ENCODE data around the gene RBM23.
"Not testable (repeated sequence)": the region's sequence is repeated elsewhere in the genome, so short reads cannot be mapped to it uniquely, and the experiment has no call there.

RBM23 gene

DNA sequence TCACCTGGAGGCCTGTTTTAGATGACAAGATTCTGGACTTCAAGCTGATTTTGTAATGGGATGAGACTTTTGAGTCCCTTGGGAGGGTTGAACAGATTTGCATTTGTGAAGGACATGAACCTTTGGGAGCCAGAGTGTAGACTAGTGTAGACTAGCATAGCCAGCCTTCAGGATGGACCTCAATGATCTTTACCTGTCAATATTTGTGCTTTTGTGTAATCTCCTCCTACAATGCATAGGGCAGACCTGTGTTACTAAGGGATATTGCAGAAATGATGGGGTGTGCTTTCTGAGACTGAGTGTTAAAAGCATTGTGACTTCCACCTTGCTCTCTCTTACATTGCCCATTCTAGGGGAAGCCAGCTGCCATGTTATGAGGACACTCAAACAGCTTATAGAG, 57.3 kb downstream of the RBM23 start:
- no peak for DNase-seq

- DNase-seq: not testable (repeated sequence)
These were observed 58.6 kb downstream of the RBM23 start for GRCh38 chr14:22860377-22860776.

DNA sequence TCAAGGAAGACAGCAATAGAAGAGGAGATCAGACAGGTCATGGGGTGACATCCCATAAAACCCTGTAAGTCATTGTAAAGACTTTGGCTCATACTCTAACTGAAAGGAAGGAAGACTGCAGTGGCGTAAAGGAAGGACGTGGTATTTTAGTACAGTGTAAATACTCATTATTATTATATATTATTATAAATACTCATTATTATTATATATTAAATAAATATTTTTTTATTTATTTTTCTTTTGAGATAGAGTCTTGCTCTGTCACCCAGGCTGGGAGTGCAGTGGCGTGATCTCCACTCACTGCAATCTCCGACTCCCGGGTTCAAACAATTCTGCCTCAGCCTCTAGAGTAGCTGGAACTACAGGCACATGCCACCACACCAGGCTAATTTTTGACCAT, 62.5 kb downstream of the RBM23 start:
- no peak for DNase-seq

GRCh38 chr14:22854963-22855724, 63.8 kb downstream of the RBM23 start:
- no peak for DNase-seq

DNA sequence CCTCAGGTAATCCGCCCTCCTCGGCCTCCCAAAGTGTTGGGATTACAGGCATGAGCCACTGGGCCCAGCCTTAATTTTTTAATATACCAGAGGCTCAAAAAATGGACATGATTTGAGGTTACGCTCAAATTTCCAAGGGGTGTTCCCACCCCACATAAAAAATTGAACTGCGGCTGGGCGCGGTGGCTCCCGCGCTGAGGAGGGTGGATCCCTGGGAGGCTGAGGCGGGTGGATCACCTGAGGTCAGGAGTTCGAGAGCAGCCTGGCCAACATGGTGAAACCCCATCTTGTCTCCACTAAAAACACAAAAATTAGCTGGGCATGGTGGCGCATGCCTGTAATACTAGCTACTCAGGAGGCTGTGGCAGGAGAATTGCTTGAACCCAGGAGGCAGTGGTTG, 64.7 kb downstream of the RBM23 start:
- DNase-seq: not testable (repeated sequence)

DNA sequence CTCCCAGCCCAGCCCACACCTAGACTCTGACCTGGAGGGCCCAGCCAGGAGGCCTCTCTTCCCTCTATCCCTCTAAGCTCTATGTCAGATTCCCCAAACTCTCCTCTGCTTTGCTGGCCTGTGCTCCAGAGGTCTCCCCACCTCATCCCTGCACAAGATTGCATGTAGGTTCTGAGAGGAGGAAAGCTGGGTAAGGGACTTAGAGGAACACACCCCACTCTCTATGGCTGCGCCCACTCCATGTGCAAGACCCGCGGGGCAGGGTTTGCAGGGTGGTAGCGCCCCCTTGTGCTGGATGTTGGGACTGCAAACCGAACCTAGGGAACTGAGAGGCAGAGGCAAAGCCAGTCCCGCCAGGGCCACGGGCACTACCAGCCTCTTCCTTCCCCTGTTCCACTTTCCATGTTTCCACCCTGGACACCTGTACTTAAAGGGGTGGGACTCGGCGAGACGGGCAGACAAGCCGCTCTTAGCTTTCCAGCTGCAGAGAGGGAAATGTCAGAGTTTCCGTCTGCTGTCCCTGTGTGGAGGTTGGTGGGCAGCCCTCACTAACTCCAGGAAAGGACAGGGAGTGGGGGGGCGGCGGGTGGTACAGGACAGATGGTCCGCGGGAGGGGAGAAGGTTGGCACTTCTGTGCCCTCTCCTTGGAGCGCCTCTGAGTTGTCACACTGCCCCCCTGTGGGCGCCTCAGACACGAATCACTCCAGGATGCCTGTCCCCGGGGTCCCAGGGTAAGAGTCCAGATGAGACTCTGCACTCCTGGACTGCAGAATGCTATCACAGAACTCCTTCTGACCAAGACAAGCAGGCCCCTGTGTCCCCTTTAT, 65.8 kb downstream of the RBM23 start:
- DNase-seq: peak; percentile 74

DNA sequence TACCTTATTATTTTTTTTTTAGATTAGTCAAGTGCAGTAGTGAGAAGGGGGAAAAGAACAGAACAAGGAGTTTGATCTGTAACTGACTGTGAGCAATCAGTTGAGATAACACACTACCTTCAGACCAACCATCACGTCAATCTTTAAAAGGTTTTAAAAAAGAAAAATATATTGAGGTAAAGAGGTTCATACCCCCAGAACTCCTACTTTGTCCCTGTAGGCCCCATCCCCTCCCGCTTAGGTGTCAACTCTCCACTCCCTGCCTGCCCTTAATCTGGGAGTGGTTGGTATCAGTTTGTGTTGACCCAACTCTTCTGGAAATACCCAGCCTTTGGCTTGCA, 66.4 kb downstream of the RBM23 start:
- DNase-seq: no peak

GRCh38 chr14:22852178-22852577, 66.8 kb downstream of the RBM23 start:
- not testable (repeated sequence) for DNase-seq

DNA sequence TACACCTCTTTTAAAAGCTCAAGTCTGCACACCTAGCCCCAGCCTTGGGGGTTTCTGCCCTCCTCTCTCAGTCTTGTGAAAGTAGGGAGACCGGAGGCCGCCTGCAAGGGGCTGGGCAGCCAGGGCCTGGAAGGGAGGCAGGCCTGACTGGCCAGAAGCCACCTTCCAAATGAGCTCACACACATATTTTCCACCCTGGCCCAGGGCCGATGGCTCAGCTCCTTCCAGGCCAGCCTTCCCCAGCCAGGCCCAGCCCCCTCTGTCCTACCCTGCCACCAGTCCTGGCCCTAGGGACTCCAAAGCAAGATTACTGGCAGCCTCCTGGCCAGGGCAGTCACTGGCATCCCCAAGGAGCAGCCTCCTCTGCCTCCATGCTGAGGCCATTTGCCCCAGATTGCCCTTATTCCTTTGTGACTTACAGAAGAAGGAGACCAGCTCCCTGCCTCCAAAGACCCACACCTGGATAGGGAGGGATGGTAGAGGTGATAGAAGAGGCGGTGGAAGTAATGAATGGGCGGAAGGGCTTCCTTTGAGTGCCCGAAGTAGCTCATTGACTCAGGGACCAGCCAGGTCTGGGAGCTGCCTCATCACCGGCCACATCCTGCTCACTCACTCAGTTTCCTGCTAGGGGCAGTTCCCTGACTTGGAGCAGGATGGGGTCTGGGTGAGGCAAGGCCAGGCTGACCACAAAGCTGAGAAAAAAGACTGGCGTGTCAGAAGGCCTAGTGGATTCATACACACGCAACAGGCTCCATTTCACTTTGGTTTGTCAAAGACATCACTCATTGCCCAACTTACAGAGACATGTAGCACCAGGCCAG, 67.8 kb downstream of the RBM23 start:
- peak; percentile 38 for DNase-seq

DNA sequence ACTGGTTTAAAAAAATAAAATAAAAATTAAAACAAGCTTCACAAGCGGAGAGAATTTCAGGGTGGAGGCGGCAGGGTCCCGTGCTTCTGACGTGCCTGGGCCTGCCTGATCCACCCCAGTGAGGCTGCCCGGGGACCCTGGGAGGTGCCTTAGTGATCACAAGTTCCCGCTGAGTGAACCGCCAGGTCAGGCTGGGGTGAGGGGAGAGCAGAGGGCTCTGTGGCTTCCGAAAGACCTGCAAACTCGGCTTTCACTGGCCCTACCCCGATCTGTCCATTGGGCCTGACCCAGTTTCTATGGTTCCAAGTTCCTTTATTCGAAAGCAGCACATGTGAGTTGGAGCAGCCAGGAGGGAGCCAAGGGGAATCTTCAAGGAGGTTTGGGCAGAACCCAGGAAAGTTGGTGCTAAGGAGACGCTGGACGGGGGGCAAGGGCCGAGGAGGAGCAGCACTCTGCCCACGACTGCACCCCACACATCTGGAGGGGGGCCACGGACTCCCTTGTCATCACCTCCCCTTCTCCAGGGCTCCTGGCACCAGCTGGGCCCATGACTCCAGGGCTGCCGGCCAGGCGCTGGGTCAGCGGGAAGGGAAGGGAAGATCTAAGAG, 69.6 kb downstream of the RBM23 start:
- DNase-seq: no peak

DNA sequence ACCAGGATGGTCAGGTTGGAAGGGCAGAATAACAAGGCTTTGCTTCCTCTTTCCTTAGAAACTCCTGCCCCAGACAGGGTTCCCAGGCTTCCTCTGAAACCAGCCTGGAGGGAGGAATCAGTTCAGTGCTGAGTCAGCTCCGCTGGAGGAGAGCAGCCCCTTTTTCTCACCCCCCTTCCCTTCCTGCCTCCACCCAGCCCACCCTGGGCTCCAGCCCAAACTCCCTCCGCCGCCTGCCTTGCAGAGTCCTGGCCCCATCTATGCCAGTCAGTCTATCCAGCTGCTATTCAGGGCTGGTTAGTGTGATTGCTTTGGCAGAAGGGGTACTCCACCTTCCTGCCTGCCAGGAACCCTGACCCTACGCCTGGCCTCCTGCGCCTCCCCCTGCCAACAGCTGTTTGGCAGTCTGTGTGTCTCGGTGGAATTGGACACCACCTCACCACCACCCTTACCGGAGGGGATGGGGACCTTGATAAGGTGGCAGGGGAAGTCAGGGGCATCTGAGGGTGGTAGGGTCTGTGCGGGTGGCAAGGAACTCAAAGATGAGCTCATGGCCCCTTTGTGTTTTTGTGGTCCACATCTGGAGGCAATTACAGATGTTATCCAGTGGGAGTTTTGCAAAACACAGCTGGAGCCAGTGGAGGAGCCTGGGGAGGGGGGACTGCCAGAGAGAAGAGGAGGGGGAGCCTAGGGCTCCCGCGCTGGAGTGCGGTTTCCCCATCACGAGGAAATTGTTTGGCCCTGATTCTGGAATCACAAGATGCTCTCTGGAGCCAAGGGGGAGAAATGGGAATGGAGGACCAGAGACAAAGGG, 70.4 kb downstream of the RBM23 start:
- DNase-seq: no peak

- DNase-seq: no peak
These were observed 71.1 kb downstream of the RBM23 start for GRCh38 chr14:22847661-22848341.

- no peak for DNase-seq
These were observed 72.1 kb downstream of the RBM23 start for GRCh38 chr14:22846811-22847307.

GRCh38 chr14:22845821-22846625, 72.9 kb downstream of the RBM23 start:
- DNase-seq: no peak

- DNase-seq: no peak
These were observed 73.9 kb downstream of the RBM23 start for GRCh38 chr14:22845103-22845394.

DNA sequence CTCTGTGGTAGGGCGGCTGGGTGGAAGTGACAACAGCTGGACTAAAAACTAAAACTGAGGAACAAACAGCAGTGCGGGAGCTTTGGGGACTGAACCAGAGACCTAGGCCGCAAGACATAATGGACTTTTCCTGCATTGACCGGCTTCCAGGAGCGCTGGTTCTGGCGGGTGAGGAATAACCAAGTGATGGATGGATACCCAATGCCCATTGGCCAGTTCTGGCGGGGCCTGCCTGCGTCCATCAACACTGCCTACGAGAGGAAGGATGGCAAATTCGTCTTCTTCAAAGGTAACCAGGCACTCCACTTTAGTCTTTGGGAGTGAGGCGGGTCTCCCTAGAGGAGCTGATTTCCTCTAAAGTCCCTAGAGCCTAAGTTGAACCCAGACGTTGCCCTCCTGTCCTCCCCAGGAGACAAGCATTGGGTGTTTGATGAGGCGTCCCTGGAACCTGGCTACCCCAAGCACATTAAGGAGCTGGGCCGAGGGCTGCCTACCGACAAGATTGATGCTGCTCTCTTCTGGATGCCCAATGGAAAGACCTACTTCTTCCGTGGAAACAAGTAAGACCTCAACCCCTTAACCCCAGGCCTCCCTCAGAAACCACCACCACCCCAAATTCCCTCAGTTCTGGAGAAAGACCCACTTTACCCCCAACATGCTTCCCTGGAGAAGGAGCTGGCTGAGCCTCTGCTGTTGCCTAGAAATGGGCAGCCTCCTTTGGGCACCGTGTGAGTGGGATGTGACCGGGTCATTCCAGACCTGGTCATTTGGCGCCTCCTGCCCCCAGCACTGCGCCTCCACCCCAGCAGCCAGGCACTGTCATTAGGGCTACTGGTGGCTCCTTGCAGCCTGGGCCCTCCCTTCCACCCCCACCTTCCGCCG, 74.5 kb downstream of the RBM23 start:
- no peak for DNase-seq

Measured in T1000 (cell line).